PC-9 (cell line): ENCODE results near the gene TBX2.

Experiments used
- CTCF ChIP-seq: fragments of 200-600 bp; sonication (generic); conservative IDR thresholded peaks from 2 replicates; pipeline ENCODE4 v1.6.1; 2017; ENCODE audit warnings: mixed run types, antibody characterized with exemption, mild to moderate bottlenecking, moderate library complexity
- EZH2 ChIP-seq: fragments of 200-600 bp; sonication (generic); IDR thresholded peaks from 2 replicates; pipeline ENCODE4 v1.8.0; 2017; ENCODE audit warnings: antibody characterized with exemption, low read depth

GRCh38 chr17:61440697-61441096 is 41.1 kb downstream of the TBX2 start:
- no peak for TF ChIP-seq CTCF
- no peak for TF ChIP-seq EZH2
